GM23248 (cell line): ENCODE data around the gene UMOD. TPM values are rescaled to one million over a fixed set of nuclear protein-coding genes. Genes with fewer than 3 reads are reported as not detected.

ENCODE experiments used
- DNase-seq: peaks from one replicate; pipeline ENCODE4 v3.0.0-alpha.2; 2015
- H2AFZ ChIP-seq: fragments of 200-600 bp; sonication (generic); 2 replicates; pipeline ENCODE4 v1.6.1; 2016; ENCODE audit warnings: antibody characterized with exemption
- H3F3A ChIP-seq: fragments of 200-600 bp; sonication (generic); 2 replicates; pipeline ENCODE4 v1.6.1; 2016; ENCODE audit warnings: mild to moderate bottlenecking, antibody characterized with exemption, mixed run types; ENCODE audit not compliant: insufficient read depth
- H3K27ac ChIP-seq: fragments of 200-600 bp; sonication (generic); 2 replicates; pipeline ENCODE4 v1.5.1; 2016; ENCODE audit warnings: mild to moderate bottlenecking
- H3K27me3 ChIP-seq: fragments of 200-600 bp; sonication (generic); replicated peaks from 2 replicates; pipeline ENCODE4 v1.6.1; 2016; ENCODE audit warnings: mild to moderate bottlenecking; ENCODE audit not compliant: insufficient read depth
- H3K36me3 ChIP-seq: fragments of 200-600 bp; sonication (generic); 2 replicates; pipeline ENCODE4 v1.6.1; 2016; ENCODE audit warnings: low read depth, mild to moderate bottlenecking
- H3K4me1 ChIP-seq: fragments of 200-600 bp; sonication (generic); 2 replicates; pipeline ENCODE4 v1.6.1; 2016; ENCODE audit warnings: mild to moderate bottlenecking; ENCODE audit not compliant: insufficient read depth
- H3K4me2 ChIP-seq: fragments of 200-600 bp; sonication (generic); one replicate; pipeline ENCODE4 v1.6.1; 2016; ENCODE audit warnings: mild to moderate bottlenecking; ENCODE audit not compliant: unreplicated experiment
- H3K4me3 ChIP-seq: fragments of 200-600 bp; sonication (generic); 2 replicates; pipeline ENCODE4 v1.5.1; 2016; ENCODE audit warnings: mild to moderate bottlenecking
- H3K79me2 ChIP-seq: fragments of 200-600 bp; sonication (generic); 2 replicates; pipeline ENCODE4 v1.6.1; 2016; ENCODE audit warnings: mild to moderate bottlenecking; ENCODE audit not compliant: insufficient read depth
- H3K9ac ChIP-seq: fragments of 200-600 bp; sonication (generic); 2 replicates; pipeline ENCODE4 v1.6.1; 2016; ENCODE audit warnings: mild to moderate bottlenecking
- H3K9me2 ChIP-seq: fragments of 200-600 bp; sonication (generic); 2 replicates; pipeline ENCODE4 v1.6.1; 2016; ENCODE audit warnings: mixed run types, mild to moderate bottlenecking, moderate library complexity; ENCODE audit not compliant: insufficient read depth
- H3K9me3 ChIP-seq: fragments of 200-600 bp; sonication (generic); one replicate; pipeline ENCODE4 v1.6.1; 2017; ENCODE audit warnings: low read depth
- H4K20me1 ChIP-seq: fragments of 200-600 bp; sonication (generic); 2 replicates; pipeline ENCODE4 v1.6.0; 2016; ENCODE audit not compliant: insufficient read depth
- EZH2 ChIP-seq: fragments of 200-600 bp; sonication (generic); IDR thresholded peaks from 2 replicates; pipeline ENCODE4 v1.6.1; 2018; ENCODE audit warnings: antibody characterized with exemption, mild to moderate bottlenecking; ENCODE audit not compliant: insufficient read depth, poor library complexity, severe bottlenecking
- EZH2phosphoT487 ChIP-seq: fragments of 200-600 bp; sonication (generic); IDR thresholded peaks from 2 replicates; pipeline ENCODE4 v1.6.1; 2018; ENCODE audit warnings: antibody characterized with exemption, moderate library complexity, mild to moderate bottlenecking, low read depth; ENCODE audit not compliant: insufficient read depth
- WGBS, 2 experiments: methylation state at CpG; one replicate each; pipeline ENCODE4 v1.1.6; 2015 to 2017; ENCODE audit warnings: low lambda C conversion rate in 2 of 2, low coverage in 1 of 2; ENCODE audit errors: missing lambda C conversion rate in 2 of 2; 5-methylcytosine and 5-hydroxymethylcytosine counted together
- in situ Hi-C: fragments of 300-500 bp; cut with MboI; formaldehyde crosslinking; loops from 2 replicates; pipeline ENCODE4 v1.15.0; 2020
- polyA plus RNA-seq: library from polyadenylated mRNA; unstranded; fragments of >200 nt; fragmentation: Nextera tagmentation; extraction: Ambion mirVana; gene quantifications from 2 replicates; pipeline ENCODE4 v1.2.1, GENCODE V29; 2016
- total RNA-seq: library from RNA; depleted of rRNA; stranded (reverse); fragments of >200 nt; shearing (Covaris generic); gene quantifications from 2 replicates; pipeline ENCODE4 v1.2.3, GENCODE V29; 2014

UMOD gene
- total and polyA plus RNA-seq, 2 experiments from 2014 or later: not detected

DNA sequence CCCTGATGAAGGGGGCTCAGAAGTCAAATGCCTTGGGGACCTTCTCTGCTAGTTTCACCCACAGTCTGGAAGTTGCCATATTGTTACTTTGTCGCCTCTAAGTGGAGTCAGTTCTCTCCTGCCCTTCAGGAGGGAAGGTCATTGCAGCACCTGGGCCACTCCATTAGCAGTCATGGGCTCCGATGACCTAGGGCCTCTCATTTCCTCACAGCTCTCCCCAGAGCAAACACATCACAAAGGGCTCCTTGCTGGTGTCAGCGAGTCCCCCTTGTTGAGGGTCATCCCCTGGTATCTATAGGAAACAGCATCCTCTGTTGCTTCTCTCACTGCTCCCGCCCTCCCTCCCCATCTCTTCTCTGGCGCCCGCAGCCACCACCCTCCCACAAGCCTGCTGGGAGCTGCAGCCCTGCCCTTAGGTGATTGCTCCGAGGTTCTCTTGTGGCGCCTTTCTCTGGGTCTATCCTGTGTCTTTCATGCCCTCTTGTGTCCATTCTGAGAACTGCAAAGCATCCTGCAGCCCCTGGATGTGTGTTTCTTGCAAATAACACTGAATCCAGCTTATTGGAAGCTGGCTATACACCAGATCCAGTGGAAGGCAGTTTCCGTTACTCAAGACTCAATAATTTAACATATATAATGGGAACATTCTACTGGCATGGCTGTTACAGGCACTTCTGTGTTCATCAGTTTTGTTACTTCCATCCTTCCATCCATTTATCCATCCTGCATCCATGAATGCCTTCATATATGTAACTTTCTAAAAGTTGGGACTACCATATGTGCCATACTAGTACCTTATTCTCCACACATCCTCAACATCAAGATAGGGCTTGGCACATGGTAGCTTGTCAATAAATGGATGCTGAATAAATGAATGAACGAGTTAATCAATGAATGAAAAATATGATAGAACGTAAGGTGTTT, 30.9 kb upstream of the UMOD start:
- H3K4me2 ChIP-seq: no peak overlapping the region
- H3K4me3 ChIP-seq: no peak overlapping the region
- H3K27me3 ChIP-seq: no peaks in the 10 kb centered on the region
- no peaks in the 10 kb centered on the region for H3K4me1 ChIP-seq
- no peaks in the 10 kb centered on the region for H3K36me3 ChIP-seq
- H3K9me3 ChIP-seq: no peaks in the 10 kb centered on the region
- no peak overlapping the region for H3K9ac ChIP-seq
- peak; percentile 72 for DNase-seq
- H3K79me2 ChIP-seq: no peaks in the 10 kb centered on the region
- H3F3A ChIP-seq: no peaks in the 10 kb centered on the region
- 19 to 21% methylated on average over 10 to 11 of the region's 11 CpGs for WGBS, 2 experiments
- TF ChIP-seq EZH2 (no peak), EZH2phosphoT487 (no peak)
- no peak overlapping the region for H3K27ac ChIP-seq
- H2AFZ ChIP-seq: no peak overlapping the region
- H4K20me1 ChIP-seq: no peaks in the 10 kb centered on the region
- in situ Hi-C loops: loop anchor here (5.0 kb wide), 1 partner anchor 476 kb away; no protein-coding TSS in a partner anchor
- H3K9me2 ChIP-seq: no peaks in the 10 kb centered on the region

DNA sequence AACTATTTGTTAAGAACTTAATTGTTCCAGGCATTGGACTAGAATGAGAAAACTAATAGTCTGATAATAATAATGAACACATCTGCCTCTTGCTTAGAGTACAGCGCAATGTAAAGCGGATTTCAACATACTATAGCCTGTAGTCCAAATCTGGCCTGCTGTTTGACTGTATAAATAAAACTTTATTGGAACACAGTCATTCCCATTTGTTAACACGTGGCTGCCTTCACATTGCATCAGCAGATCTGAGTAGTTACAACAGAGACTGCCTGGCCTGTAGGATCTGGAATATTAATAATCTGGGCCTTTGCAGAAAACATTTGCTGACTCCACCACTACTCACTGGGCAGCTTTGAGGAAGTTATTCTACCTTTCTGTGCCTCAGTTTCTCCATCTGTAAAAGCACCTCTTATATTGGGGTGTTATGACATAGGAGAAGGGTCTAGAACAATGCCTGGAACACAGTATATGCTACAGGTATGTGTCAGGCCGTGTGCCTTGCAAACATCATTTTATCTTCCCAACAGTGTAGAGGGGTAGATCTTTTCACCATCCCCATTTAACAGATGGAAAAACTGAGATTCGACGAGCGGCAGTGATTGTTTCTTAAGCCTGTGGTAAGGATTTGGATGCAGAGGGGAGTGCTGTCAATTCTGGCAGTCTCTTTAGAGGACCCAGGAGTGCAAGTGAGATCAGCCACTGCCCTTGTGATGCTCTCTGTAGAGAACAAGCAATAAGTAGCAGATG, 29.9 kb upstream of the UMOD start:
- in situ Hi-C loops: loop anchor here (5.0 kb wide), 1 partner anchor 475 kb away; no protein-coding TSS in a partner anchor

DNA sequence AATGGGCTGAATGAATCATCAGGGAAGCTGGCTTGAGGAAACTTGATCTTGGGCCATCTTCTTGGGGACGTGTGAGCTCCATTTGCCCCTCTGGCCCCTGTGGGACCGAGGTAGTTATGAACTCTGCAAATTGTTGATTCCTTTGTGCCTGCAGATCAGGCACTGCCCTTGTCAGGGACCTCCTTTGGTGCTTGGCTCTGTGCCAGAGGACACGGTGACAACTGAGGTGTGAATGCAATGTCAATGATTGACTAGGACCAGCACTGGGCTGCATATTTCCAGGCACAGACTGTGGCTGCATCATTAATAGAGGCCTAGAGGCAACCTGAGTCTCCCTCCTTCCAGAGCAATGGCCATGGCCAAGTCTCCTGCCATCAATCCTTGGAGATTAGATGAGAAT, 28.3 kb upstream of the UMOD start:
- H3K9me3 ChIP-seq: no peaks in the 10 kb centered on the region
- H3K4me2 ChIP-seq: no peak overlapping the region
- no peak for TF ChIP-seq EZH2
- TF ChIP-seq EZH2phosphoT487: no peak
- no peak overlapping the region for H2AFZ ChIP-seq
- H3F3A ChIP-seq: no peaks in the 10 kb centered on the region
- no peak overlapping the region for H3K4me3 ChIP-seq
- H4K20me1 ChIP-seq: no peaks in the 10 kb centered on the region
- H3K9ac ChIP-seq: no peak overlapping the region
- WGBS, 2 experiments: 27 to 51% methylated on average over 3 of the region's 3 CpGs
- no peaks in the 10 kb centered on the region for H3K79me2 ChIP-seq
- H3K27ac ChIP-seq: no peak overlapping the region
- no peaks in the 10 kb centered on the region for H3K9me2 ChIP-seq
- no peak for DNase-seq
- H3K4me1 ChIP-seq: no peaks in the 10 kb centered on the region
- H3K36me3 ChIP-seq: no peaks in the 10 kb centered on the region
- in situ Hi-C loops: loop anchor here (5.0 kb wide), 1 partner anchor 473 kb away; no protein-coding TSS in a partner anchor
- H3K27me3 ChIP-seq: no peaks in the 10 kb centered on the region

More for the DNA sequence above, 29.9 kb upstream of the UMOD start:
- WGBS, 2 experiments: 66 to 68% methylated on average over 7 of the region's 7 CpGs
- Histone ChIP-seq H3K79me2 (no peaks in the 10 kb centered on the region), H3F3A (no peaks in the 10 kb centered on the region), H3K4me3 (no peak overlapping the region), H2AFZ (no peak overlapping the region), H3K27me3 (no peaks in the 10 kb centered on the region), H3K9me2 (no peaks in the 10 kb centered on the region), H3K9me3 (no peaks in the 10 kb centered on the region), H3K4me1 (no peaks in the 10 kb centered on the region), H3K36me3 (no peaks in the 10 kb centered on the region), H4K20me1 (no peaks in the 10 kb centered on the region), H3K9ac (no peak overlapping the region), H3K4me2 (no peak overlapping the region), H3K27ac (no peak overlapping the region)
- no peak for TF ChIP-seq EZH2
- TF ChIP-seq EZH2phosphoT487: no peak
- no peak for DNase-seq

DNA sequence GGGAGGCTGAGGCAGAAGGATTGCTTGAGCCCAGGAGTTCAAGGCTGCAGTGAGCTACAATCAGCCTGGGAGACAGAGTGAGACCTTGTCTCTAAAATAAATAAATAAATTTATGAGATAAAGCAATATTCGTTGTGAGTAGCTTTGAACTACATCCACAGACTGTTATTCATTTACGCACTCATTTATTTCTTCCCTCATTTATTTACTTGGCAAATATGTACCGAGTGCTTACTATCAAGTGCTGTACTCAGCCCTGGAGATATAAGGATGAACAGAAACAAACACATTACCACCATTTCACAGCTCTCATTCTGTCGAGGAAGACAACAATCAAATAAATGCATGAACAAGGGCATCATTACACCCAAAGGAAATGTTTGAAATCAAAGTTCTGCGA, 24.7 kb upstream of the UMOD start:
- in situ Hi-C loops: no loop called here
- no peaks in the 10 kb centered on the region for H3K4me1 ChIP-seq
- no peaks in the 10 kb centered on the region for H3K9me2 ChIP-seq
- H3K9ac ChIP-seq: no peak overlapping the region
- no peak overlapping the region for H2AFZ ChIP-seq
- 47 to 56% methylated on average over 5 of the region's 5 CpGs for WGBS, 2 experiments
- H3F3A ChIP-seq: no peaks in the 10 kb centered on the region
- H3K9me3 ChIP-seq: no peaks in the 10 kb centered on the region
- H3K4me3 ChIP-seq: no peak overlapping the region
- TF ChIP-seq EZH2phosphoT487 (no peak), EZH2 (no peak)
- H3K27ac ChIP-seq: no peak overlapping the region
- no peaks in the 10 kb centered on the region for H3K27me3 ChIP-seq
- no peak overlapping the region for H3K4me2 ChIP-seq
- no peaks in the 10 kb centered on the region for H4K20me1 ChIP-seq
- H3K36me3 ChIP-seq: no peaks in the 10 kb centered on the region
- no peaks in the 10 kb centered on the region for H3K79me2 ChIP-seq
- DNase-seq: no peak
